ENCODE results near the gene PDZD4.

GRCh38 chrX:153827016-153827415, 3.3 kb downstream of the PDZD4 start:
- TF ChIP-seq EZH2phosphoT487 (IDR thresholded peaks at IDR 0.05; ENCODE audit: insufficient read depth, low read depth) (no peak), EZH2 (IDR thresholded peaks at IDR 0.05; ENCODE audit: insufficient read depth, poor library complexity, severe bottlenecking) (no peak)

Measured in GM23248 (cell line).